NOMO-1 treated with dmso at 0.1 percent for 144 hours (cell line): ENCODE measurements around the gene ACTL7B.
"Not testable (repeated sequence)": the region's sequence is repeated elsewhere in the genome, so short reads cannot be mapped to it uniquely, and the experiment has no call there.

ENCODE experiments used
- DNase-seq: peaks from one replicate; lab custom pipeline; 2025; ENCODE audit not compliant: unreplicated experiment; lab: John Stamatoyannopoulos, UW

ACTL7B gene

DNA sequence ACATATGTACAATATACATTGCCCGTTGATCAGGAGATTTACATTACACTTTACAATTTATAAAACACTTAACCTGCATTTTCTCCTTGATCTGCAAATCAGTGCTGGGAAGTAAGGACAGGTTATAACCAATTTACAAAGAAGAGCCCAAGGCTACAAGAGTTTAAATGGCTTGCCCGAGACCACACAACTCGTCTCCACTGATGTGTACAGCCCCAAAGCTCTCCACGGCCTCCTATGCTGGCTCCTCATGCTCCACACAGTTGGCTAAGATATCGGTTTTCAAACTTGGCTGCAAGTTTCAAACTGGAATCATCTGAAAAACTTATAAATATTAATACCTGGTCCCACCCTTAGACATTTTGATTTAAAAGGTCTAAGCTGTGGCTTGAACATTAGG lies 10.3 kb downstream of the ACTL7B start:
- DNase-seq, result no peak

DNA sequence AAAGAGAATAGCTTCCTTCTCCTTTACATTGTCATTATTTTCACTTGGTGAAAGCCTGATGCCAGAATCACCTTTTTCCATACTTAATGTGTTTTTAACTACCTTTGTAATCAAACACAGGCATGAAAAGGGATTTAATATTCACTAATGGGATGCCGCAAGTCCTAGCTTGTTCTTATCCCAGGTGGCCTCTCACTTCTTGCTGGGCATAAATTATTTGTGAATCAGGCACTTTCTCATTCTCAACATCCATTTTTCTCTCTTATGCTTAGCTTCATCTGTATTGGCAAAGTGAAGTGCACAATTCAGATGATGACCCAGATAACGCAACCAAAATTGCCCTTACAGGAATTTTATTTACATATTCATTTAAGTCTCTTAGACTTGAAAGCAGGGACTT lies 10.9 kb downstream of the ACTL7B start:
- no peak for DNase-seq

DNA sequence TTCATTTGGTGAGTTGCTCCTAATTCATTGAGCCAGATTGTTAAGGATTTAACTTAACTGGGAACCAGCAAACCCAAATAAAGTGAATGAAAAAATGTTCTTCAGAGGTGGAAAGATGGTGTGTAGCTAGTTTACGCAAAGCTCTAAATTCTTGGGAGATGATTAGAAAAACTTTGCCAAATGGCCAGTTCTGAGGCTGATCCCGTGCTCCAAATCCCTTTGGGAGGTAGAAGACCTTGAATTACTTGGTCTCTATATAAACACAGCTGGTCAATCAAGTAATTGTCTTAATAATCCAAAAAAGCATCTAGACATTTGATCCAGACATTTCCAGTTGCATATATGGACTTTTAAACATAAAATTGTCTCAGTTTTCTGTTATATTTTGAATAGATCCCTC lies 11.4 kb downstream of the ACTL7B start:
- no peak for DNase-seq

DNA sequence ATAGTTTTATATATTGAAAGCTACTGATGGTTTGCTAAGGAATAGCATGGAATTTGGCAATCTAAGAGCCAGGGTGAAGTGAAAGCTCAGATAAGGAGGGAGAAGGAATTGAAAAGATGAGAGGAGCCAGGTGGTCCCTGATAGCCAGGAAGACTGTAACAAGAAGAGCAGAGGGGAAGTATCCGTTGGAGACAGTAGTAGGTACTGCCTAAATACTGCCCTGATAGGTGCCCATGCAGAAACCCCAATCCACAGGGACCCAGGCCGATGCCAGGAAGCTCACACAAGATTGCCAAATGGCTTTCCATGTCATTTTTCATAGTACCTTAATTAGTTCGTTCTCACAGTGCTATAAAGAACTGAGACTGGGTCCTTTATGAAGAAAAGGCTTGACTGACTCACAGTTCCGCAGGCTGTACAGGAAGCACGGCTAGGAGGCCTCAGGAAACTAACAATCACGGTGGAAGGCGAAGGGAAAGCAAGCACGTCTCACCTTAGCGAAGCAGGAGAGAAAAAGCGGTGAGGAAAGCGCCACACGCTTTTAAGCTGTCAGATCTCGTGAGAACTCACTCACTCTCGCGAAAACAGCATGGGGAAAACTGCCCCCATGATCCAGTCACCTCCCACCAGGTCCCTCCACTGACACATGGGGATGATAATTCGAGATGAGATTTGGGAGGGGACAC lies 13.0 kb downstream of the ACTL7B start:
- no peak for DNase-seq

DNA sequence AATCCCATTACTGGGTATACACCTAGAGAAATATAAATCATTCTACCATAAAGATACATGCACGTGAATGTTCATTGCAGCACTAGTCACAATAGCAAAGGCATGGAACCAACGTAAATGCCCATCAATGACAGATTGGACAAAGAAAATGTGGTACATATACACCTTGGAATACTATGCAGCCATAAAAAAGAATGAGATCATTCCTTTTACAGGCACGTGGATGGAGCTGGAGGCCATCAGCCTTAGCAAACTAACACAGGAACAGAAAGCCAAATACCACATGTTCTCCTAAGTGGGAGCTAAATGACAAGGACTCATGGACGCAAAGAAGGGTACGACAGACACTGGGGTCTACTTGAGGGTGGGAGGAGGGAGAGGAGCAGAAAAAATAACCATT lies 16.2 kb downstream of the ACTL7B start:
- not testable (repeated sequence) for DNase-seq

DNA sequence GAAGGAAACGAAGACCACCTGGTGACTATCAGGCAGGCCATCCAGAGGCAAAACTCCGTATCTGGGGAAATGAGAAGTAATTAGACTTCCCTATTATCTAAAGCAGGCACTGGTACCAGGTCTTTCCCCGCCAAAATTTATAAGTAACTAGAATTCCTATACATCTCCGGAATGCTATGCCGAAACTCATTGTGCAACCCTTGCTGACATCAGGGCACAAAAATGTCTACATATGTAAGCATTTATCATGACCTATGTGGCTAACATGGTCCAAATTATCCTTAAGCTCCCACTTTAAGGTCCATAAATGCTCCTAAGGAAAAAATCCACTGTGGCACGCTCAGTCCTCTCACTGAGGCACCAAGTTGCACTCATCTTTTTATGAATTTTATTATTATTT lies 17.8 kb downstream of the ACTL7B start:
- no peak for DNase-seq

DNA sequence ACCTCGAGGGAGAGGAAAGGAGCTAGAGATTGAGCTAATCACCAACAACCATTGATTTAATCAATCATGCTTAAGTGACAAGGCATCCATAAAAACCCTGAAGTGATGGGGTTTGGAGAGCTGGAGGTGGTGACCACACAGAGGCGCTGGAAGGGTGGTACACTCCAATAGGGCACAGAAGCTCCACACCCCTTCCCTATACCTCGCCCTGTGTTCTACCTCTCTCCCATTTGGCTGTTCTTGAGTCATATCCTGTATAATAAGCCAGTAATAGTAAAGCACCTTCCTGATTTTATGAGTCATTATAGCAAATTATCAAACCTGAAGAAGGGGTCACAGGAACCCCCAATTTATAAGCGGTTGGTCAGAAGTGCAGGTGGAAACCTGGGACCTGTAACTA lies 18.3 kb downstream of the ACTL7B start:
- DNase-seq, result no peak

DNA sequence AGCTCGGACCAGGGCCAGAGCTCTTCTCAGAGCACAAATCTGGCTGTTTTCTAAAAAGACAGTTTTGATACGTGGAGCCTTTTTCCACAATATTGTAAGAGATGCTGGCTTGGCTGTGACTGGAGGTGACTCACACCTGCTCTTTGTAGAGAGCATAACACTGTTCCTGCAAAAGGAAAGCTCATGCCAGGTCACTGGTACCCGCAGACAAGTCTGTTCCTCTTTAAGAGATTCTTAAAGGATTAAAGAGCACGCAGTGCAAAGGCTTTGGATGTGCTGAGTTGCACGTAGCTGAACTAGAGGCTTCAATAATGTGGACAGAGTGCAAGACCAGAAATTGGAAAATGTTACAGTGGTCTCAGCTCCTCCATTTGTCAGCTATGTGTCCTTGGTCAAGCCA lies 19.0 kb downstream of the ACTL7B start:
- DNase-seq, result no peak

DNA sequence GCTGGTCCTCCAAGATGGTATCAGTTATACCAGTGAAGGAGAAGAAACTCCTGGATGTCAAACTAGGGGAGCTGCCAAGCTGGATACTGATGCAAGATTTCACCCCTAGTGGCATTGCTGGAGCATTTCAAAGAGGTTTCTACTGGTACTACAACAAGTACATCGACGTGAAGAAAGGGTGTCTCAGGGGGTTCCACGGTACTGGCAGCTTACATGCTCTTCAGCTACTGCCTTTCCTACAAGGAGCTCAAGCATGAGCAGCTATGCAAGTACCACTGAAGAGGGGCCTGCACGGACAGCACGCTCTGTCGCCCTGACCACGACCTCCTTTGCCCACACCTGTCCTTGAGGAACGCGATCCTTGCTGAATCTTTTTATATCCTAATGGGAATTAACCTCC lies 19.5 kb downstream of the ACTL7B start:
- no peak for DNase-seq

DNA sequence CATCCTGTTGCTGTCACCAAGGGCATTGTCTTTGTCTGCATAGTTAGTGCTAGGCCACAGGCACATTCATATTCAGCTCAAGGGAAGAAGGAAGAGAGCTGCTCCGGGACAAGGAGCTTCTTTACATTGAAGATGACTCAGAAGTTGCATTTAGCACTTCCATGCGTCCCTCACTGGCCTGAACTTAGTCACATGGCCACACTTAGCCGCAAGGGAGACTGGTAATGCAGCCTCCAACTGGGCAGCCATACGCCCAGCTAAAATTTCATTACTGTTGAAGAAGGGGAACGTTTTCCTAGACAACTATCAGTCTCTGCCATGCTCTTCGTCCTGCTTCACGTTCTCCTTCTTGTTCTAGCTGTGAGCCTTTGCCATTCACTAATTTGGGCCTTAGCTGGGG lies 20.0 kb downstream of the ACTL7B start:
- no peak for DNase-seq

DNA sequence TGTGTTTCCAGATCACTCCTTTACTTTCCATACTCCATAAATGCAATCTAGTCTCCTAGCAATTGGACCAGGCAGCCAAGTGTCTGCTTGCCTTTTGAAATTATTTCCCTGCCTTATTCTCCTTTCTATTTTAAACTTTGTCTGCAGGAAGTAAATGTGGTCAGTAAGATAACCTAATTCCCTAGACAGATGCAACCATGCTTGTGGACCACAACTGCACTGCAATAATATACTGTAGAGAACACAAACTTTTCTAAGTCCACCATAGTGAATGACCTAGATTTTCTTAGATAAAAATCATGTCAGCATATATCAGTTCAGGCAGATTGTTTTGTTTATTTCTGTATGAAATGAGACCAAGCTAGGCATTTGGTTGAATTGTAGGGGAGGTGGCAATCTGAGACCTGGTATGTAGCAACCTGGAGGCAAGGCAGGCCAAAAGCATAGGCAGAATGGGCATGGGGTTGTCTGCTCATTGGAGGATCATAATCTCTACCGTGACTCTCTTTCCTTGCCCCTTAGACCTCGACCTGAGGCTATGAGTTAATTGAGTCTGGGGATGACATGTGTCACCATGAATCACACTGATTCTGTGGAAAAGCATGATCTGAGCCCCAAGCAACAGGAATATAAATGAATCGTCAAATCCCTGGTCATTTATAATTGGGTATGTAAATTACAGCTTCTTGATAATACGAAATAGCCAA lies 20.7 kb downstream of the ACTL7B start:
- peak; percentile 49 for DNase-seq

DNA sequence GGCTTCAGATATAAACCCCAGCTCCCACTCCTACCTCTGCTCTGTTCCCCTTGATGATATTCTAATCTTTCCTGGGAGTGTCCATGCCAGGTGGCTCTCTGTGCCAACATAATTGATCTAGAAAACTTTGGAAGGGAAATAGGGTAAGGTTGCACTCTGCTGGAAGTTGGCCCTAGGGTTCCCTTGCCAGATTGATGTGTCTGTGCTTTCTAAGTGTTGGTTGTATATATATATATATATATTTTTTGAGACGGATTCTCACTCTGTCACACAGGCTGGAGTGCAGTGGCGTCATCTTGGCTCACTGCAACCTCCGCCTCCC lies 23.6 kb downstream of the ACTL7B start:
- DNase-seq, result no peak

DNA sequence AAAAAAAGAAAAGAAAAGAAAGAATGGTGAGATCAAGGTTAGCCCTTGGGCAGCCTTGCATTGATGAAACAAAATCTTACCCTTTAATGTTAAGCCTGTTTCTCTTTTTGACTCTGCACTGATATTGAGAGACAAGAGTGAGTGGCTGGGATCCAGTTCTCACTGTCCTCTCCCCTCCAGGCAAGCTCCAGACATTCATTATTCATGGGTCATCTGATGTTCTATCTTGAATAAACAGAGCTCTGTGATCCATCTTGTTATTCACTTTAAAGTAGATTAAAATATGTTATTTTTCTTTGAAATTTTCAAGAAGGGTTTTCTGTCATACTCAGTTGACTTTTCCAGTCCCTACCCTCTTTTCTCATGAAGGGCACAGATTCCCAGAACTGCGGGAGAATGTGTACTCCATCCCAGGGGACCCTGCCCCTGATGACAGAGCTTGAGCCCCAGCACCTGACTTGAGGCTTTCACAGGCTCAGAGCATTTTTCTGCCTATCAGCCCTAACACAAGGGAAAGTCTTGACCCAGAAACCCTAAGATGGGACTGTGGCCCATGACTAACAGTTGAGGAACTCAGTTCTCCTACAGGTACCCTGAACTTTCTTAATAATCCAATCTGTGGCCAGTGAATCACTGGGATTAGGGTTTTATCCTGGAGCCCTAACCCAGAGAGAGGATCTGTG lies 24.1 kb downstream of the ACTL7B start:
- no peak for DNase-seq

DNA sequence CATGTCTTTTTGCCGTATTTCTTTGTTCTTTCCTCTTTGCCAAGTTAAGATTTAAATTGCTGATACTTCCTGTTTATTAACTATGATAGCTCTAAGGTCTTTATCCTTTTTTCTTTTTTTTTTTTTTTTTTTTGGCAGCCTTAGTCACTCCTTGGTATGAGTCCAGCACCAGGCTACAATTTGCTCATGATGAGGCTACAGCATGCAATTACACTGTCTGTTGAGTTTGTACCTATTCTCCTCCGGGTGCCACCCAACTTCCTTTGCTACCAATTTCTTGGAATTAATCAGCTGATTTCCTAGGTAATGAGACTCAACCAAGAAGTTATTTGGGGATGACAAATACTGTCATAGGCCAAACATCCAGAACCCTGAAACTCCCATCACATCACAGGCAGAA lies 25.5 kb downstream of the ACTL7B start:
- no peak for DNase-seq

DNA sequence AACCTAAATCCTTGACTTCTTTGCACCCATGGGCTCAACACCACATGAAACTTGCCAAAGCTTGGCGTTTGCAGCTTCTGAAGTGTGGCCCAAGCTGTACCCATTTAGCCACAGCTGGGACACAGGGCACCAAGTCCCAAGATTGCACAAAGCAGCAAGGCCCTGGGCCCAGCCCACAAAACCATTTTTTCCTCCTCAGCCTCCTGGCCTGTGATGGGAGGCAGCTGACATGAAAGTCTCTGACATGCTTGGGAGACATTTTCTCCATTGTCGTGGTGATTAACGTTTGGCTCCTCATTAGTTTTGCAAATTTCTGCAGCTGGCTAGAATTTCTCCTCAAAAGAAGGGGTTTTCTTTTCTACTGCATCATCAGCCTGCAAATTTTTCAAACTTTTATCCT lies 32.0 kb downstream of the ACTL7B start:
- DNase-seq, result no peak

DNA sequence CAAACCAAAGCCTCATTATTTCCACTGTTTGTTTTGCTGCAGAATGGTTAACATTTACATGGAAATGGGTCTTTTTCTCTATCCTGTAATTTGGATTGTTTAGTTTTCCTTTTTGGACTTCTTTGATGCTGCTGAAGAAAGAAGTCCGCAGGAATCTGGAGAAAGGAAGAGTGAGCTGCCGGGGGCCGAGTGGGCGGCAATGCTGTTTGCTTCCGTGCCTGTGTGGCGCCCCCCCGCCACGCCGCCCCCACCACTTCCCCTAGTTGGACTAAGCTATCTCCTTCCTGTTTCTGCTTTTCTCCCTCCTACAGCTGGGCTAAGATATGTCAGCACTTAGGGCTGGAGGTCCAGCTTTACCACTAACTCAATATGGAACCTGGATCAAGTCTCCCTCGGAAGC lies 39.7 kb downstream of the ACTL7B start:
- DNase-seq, result peak; percentile 51

DNA sequence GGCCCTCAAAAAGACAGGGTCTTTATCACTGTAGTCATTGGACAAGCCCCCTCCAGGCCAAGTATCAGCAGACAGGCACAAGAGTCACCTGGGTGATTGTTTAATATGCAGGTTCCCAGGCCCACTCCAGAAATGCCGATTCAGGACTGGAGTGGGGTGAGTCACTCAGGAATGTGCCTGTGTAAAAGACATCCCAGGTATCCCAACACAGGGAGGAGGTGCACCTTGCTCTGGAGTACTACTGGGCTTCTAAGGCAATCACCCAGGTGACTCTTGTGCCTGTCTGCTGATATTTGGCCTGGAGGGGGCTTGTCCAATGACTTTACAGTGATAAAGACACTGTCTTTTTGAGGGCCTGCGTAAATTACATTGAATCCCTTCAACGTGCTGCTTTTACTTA lies 40.6 kb downstream of the ACTL7B start:
- DNase-seq, result no peak

DNA sequence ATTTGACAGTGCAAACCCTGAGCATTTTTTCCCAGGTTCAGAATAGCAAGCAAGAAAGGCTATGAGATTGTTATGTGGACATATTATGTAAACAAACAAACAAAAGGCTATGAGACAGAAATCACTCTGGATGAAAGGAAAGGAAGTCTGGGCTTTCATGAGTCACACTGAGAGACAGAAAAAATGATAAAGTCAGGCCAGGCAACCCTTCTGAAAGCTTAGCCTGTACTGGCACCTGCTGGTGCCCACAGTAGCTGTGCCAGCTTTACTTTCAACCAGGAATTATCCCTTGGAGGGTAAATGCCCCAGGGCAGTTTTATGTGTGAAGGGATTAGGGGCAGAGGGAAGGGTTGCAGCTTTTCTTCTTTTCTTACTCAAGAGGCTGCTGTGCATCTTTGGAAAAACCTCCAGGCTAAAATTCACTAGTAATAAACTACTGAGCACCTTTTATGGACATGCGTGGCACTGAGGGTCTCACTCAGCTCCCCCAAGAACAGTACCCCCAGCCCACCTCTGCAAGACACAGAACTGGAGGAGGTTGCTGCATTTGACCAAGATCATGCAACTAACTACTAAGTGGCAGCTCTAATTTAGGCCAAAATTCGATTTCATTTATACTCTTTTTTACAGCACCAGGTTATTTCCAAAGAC lies 41.7 kb downstream of the ACTL7B start:
- DNase-seq, result peak; percentile 19

DNA sequence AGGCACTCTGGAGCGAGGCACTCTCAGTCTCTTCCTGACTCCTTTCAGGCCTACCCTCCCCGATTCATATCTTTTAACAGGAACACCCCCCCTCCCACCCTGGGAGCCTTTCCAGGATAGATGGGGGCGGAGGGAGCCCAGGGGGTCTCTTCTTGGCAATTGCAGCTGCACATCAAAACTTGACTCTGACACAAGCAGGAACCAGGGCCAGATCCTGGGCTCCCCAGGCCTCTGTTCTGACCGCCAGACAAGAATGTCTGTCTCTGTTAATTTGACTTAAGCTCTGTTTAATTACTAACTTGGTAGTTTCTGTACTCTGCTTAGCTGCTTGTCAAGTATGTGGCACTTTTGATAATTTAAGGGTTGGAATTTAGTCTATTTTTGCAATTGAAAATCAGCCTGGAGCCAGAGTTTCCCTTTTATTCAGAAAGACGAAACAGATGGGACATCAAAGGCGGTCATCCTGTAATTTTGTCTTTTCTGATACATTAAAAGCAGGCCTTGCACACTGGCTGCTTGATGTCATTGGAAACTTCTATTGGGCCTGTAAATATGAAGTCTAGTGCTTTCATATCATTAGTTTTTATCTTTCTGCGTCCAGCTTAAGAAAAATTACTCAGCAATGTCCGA lies 43.3 kb downstream of the ACTL7B start:
- no peak for DNase-seq

DNA sequence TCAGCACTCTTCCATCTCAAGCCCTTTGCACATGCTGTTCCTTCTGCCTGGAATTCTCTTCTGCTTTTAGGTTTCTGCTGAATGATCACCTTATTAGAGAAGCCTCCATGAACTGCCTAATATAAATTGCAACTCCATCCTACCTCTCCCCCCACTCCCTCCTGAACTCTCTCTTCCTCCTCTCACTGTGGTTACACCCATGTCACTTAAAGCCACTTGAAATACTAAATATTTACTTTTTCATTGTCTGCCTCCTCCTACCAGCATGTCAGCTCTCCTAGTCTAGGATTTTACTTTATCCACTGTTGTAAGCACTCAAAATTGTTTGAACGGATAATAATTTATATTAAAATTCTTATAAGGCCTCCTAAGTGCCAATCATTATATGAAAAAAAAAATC lies 43.8 kb downstream of the ACTL7B start:
- DNase-seq, result no peak

DNA sequence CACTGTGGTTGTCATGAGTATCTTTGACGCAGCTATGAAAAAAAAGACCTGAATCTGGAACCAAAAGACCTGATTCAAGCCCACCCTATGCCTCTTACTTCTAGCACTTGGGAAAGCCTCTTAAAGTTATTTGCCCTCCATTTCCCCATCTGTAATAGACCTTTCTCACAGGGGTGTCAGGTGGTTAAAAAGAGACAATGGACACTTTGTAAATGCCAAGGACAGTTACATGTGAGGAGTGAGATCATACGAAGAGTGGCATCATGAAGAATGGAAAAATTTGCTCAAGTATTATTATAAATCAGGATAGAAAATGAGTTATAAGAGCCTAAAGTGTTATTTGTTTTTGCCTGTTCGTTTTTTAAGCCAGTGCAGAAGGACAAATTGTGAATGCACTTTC lies 46.5 kb downstream of the ACTL7B start:
- no peak for DNase-seq
